ENCODE measurements around the gene REELD1.

REELD1 gene

GRCh38 chr4:146229406-146229805 lies 15.1 kb downstream of the REELD1 start:
- no peak for DNase-seq

- peak; percentile 20 to 29 for DNase-seq
Measured at GRCh38 chr4:146232131-146232722, 17.9 kb downstream of the REELD1 start.

GRCh38 chr4:146235654-146236177 lies 21.4 kb downstream of the REELD1 start:
- DNase-seq = peak; percentile 91 to 94

GRCh38 chr4:146236216-146236615 lies 21.9 kb downstream of the REELD1 start:
- DNase-seq = no peak

DNA sequence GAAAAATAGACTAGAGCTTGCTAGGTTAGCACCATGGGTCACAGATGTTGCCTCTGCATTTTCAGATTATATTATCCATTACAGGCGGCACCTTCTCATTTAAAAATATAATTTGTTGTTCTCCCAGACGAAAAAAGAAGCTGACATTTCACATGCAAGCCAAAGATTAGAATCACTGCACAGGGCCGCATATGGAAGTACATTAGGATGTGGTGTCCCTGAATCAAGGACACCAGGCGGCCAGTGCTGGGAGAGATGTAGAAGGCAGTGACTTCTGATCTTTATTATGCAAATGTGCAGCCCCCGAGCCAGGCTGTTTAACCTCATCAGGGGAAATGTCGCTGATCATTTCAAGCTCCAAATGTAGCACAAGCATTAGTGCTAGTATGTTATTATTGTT lies 22.8 kb downstream of the REELD1 start:
- no peak for DNase-seq

DNA sequence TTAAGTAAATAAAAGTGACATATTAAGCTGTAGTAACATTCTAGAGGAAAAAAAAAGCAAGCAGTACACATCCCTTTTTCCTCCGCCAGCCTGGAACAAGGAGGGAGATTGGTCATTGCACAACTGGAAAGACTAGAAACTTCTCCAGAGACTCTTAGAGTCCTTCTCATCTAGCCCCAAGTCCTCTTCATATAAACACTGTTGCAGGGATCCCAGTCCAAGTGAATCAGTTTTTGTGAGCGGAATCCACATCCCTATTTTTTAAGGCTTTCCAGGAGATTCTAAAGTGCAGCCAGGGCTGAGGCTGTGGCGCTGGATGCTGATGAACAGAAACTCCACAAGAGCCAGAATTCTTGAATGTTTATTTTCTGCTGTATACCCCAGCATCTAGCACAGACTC lies 23.8 kb downstream of the REELD1 start:
- no peak for DNase-seq

GRCh38 chr4:146243141-146243882 lies 29.0 kb downstream of the REELD1 start:
- peak; percentile 66 to 82 for DNase-seq

DNA sequence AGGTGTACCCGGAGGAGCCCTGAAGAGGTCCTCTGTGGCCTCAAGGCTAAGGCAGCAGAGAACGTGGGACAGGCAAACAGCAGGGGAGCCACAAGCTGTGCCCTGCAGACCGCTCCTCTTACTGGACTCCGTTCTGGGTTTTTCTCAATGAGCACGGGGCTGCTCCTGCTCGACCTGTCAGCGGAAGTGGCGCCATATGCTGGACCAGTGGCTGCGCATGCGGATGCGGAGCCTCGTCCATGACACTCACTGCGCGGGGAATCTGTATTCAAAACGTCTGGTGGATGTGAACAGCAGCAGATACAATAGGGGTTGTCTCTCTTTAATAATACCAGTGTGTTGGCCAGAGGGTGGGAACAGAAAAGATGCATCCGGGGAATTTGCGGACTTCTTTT lies 29.5 kb downstream of the REELD1 start:
- no peak for DNase-seq

DNA sequence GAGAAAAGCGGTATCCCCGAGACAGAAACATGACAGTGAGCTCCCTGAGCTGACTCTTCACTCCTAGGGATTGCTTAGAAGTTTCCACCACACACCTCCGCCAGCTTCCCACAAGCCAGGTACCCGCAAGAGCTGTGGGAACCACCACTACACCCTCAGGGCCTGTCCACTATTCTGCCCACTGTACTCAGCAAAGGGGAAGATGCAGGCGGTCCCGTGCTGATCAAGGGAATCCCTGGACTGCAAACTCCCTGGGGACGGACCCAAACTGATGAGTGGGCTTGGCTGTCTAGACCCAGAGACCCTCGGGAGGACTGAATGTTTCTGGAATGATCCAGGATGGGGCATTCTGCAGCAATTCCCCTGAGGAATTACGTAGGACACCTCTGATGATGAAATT lies 30.2 kb downstream of the REELD1 start:
- no peak for DNase-seq

GRCh38 chr4:146245246-146245645 lies 30.9 kb downstream of the REELD1 start:
- no peak for DNase-seq

DNA sequence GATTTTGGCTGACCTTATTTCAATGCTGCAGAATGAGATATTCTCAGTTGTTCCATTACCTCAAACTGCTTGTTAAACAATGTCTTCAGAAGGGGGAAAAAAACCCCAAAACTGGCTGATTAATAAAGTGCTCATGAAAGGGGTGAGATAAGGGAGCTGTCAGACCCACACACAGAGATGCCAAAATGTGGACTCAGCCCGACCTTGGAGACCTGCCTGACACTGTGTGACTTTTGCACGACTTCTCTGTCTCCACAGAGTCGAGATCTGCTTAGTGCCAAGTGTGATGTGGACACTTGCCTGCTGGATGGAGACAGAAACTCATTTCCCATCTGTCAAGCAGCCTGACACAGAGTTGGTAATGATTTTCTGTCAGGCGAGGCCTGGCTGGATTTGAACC lies 31.5 kb downstream of the REELD1 start:
- DNase-seq = no peak

DNA sequence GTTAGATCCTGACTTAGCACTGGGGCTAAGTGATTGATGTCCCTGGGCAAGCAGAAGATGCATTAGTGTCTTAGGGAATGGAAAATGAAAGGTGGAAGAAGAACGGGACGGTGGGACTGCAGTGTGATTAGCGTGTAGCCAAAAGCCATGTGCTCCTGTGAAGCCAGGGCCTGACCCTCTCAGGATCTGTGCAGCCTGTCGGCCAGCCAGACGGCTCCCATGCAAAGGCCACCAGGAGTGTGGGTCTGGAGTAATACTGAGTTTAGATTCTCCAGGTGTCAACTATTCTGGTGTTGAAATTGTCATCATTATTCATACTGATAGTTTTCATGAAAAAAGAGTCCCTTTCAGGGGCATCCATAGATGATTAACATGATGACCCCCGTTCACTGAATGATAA lies 32.0 kb downstream of the REELD1 start:
- no peak for DNase-seq

GRCh38 chr4:146247356-146247755 lies 33.0 kb downstream of the REELD1 start:
- no peak for DNase-seq

- no peak for DNase-seq
Measured at GRCh38 chr4:146252969-146253611, 38.8 kb downstream of the REELD1 start.

- DNase-seq = no peak
Measured at GRCh38 chr4:146255463-146255862, 41.1 kb downstream of the REELD1 start.

GRCh38 chr4:146255874-146256273 lies 41.5 kb downstream of the REELD1 start:
- DNase-seq = no peak

GRCh38 chr4:146256328-146256727 lies 42.0 kb downstream of the REELD1 start:
- no peak for DNase-seq

DNA sequence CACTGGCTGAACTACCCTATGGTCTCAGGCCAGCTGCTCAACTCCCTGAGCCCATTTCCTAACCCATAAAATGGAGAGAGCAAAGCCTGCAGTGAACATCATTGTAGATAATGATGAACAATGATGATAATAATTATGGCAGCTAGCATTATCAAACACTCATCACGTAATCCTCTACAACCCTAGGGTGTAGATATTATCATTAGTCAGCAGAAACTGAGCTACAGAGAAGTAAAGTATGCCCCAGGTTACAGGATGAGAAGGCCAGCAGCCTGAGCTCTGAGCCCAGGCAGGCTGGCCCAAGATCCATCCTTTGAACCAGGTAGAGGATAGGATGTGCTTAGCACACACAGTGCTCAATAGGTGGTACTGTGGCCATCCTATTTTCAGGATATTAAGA lies 43.2 kb downstream of the REELD1 start:
- DNase-seq = no peak

DNA sequence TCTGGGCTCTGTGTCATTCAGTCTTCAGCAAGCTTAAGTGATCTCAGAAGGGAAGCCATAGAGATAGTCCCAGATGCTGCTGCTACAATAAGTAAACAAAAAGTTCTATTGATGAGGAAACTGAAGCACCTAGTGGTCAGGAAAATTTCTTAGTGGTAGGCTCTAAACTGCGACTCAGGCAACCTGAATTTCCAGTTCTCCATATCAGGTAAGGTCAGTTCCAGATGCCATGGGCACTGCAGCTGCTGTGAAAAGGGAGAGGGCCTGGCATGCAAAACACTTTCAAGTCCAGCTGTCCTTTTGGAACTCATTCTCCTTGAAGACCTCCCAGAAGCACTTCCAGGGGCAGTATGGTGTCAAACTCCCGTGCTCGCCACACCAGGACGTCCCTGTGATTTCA lies 46.2 kb downstream of the REELD1 start:
- DNase-seq = no peak

DNA sequence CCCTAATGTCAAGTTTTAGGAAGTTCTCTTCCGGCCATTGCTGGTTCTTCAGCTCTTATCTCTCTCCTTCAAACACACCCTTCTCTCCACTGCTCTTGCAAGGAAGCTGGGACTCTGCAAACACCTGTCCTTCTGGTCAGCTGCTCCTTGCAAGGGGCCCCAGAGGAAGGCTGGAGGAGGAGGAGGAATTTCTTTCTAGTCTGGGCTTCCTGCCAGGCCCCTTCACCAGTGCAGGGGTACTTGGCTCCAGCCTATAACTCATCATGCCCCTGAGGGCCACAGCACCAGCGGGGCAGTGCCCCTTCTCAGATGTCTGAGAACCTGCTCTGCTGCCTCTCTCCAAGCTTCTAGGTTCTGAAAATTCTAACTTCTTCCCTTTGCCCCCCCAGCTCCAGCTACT lies 46.7 kb downstream of the REELD1 start:
- no peak for DNase-seq

DNA sequence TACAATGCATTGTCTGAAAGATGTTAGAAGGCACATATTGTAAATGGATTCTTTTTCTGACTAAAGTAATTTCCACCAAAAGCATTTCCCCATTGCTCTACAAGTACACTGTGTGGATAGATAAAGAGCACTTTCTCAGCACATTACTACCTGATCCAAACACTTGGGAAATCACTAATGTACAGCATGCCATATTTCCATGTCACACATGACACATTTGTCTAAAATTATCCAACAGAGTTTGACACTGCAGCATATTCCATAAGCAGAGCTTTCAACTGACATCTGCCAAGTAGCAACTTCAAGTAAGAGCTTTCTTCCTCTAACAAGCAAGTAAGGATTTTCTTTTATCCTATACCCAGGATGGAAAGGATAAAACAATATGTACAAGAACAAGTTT lies 49.5 kb downstream of the REELD1 start:
- no peak for DNase-seq

DNA sequence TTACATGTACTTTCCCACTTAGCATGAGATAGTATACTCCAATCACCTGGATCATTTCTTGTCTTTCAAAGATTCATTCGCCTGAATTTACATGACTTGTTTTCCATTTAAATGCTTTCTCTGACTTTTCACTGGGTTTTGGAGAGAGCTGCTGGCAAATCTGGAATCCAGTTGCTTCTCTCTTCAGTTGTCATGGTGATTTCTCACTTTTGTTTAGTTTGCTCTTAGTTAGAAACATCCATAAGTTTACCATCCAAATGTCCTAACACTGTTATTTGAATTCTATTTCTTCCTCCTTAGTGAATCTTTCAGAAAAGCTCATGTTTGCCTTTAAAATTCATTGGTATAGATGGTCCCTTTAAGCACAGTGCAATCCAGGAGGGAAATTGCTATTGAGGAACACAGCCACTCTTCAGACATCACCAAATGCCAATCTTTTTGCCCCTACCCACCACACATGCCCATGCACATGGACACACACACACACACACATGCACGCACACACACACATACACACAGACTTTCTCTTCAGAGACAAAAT lies 51.7 kb downstream of the REELD1 start:
- DNase-seq = no peak

- DNase-seq = no peak
Measured at GRCh38 chr4:146267826-146268225, 53.5 kb downstream of the REELD1 start.

- no peak for DNase-seq
Measured at GRCh38 chr4:146269228-146269653, 54.9 kb downstream of the REELD1 start.
